Calu3 (cell line): ENCODE data around the gene UCP3. TPM values are rescaled to one million over a fixed set of nuclear protein-coding genes. Genes with fewer than 3 reads are reported as not detected.

Experiments
- BruUV-seq: library from RNA; stranded (reverse); fragments of 400-500 nt; replicated peaks from 2 replicates; lab custom pipeline; 2021; lab: Mats Ljungman, UMichigan
- CTCF ChIA-PET: fragments of 300-600 bp; sonication (Branson Sonifier 250); formaldehyde crosslinking; loops from one replicate; lab custom pipeline; 2022; ENCODE audit warnings: antibody characterized with exemption; lab: Charles Lee
- DNase-seq: peaks from one replicate; pipeline ENCODE4 v3.0.0; 2022
- H3K27ac Mint-ChIP-seq: one replicate; pipeline ENCODE4 v1.8.0; 2022; ENCODE audit warnings: mixed read lengths; ENCODE audit not compliant: unreplicated experiment
- H3K27me3 Mint-ChIP-seq: one replicate; pipeline ENCODE4 v1.8.0; 2022; ENCODE audit warnings: mixed read lengths; ENCODE audit not compliant: unreplicated experiment
- H3K36me3 Mint-ChIP-seq: one replicate; pipeline ENCODE4 v1.8.0; 2022; ENCODE audit warnings: mild to moderate bottlenecking, moderate library complexity, mixed read lengths; ENCODE audit not compliant: insufficient read depth, unreplicated experiment
- H3K4me1 Mint-ChIP-seq: one replicate; pipeline ENCODE4 v1.8.0; 2022; ENCODE audit warnings: mild to moderate bottlenecking, low read depth, mixed read lengths; ENCODE audit not compliant: unreplicated experiment
- H3K4me3 Mint-ChIP-seq: one replicate; pipeline ENCODE4 v1.8.0; 2022; ENCODE audit warnings: mild to moderate bottlenecking, low read depth, moderate library complexity, mixed read lengths; ENCODE audit not compliant: unreplicated experiment
- H3K9me3 Mint-ChIP-seq: one replicate; pipeline ENCODE4 v1.8.0; 2022; ENCODE audit warnings: low read depth, mixed read lengths; ENCODE audit not compliant: unreplicated experiment
- CTCF ChIP-seq: fragments of 200-600 bp; IDR thresholded peaks from one replicate; pipeline ENCODE4 v1.8.0; 2022; ENCODE audit warnings: antibody characterized with exemption; ENCODE audit not compliant: unreplicated experiment
- intact Hi-C: fragments of 100-400 bp; cut with micrococcal nuclease; formaldehyde crosslinking; loops from one replicate; pipeline ENCODE4 v1.10.0; 2022; ENCODE audit not compliant: unreplicated experiment
- total RNA-seq: library from RNA; stranded (reverse); gene quantifications from 2 replicates; pipeline ENCODE4 v1.2.3, GENCODE V29; 2022

The UCP3 gene
- total RNA-seq, 1 experiment from 2014 or later, result 1.9 TPM

- Mint-ChIP-seq H3K36me3 (no peaks in the 10 kb centered on the region), H3K27me3 (no peaks in the 10 kb centered on the region), H3K27ac (no peak overlapping the region), H3K9me3 (no peaks in the 10 kb centered on the region), H3K4me1 (no peaks in the 10 kb centered on the region), H3K4me3 (no peak overlapping the region)
- intact Hi-C loops, result loop anchor here (10.0 kb wide), 1 partner anchor 205 kb away; the partner anchor contains the start of genes C2CD3 and PPME1
- CTCF ChIA-PET, result no interaction called here
- no TSS peak for BruUV-seq
- DNase-seq, result no peak
- TF ChIP-seq CTCF, result no peak
These were observed 38.7 kb downstream of the UCP3 start for GRCh38 chr11:73969991-73970800.

- no TSS peak for BruUV-seq
- CTCF ChIA-PET, result interaction anchor here (0.6 kb wide), 1 partner anchor 167 kb away, joined by 3 read pairs; no protein-coding TSS in a partner anchor
- Mint-ChIP-seq H3K4me3 (no peak overlapping the region), H3K27me3 (no peaks in the 10 kb centered on the region), H3K4me1 (peaks cover 5% of the 10 kb centered on the region), H3K9me3 (no peaks in the 10 kb centered on the region), H3K27ac (no peak overlapping the region), H3K36me3 (no peaks in the 10 kb centered on the region)
- DNase-seq, result no peak
- intact Hi-C loops, result loop anchor here (10.0 kb wide), 1 partner anchor 206 kb away; the partner anchor contains the start of genes C2CD3 and PPME1
- TF ChIP-seq CTCF, result no peak
These were observed 39.8 kb downstream of the UCP3 start for GRCh38 chr11:73969091-73969490.

- intact Hi-C loops, result loop anchor here (10.0 kb wide), 1 partner anchor 206 kb away; the partner anchor contains the start of genes C2CD3 and PPME1
- Mint-ChIP-seq H3K36me3 (no peaks in the 10 kb centered on the region), H3K27me3 (no peaks in the 10 kb centered on the region), H3K4me3 (no peak overlapping the region), H3K9me3 (no peaks in the 10 kb centered on the region), H3K4me1 (peaks cover 9% of the 10 kb centered on the region), H3K27ac (no peak overlapping the region)
- no TSS peak for BruUV-seq
- DNase-seq, result no peak
- CTCF ChIA-PET, result no interaction called here
- TF ChIP-seq CTCF, result no peak
These were observed 40.4 kb downstream of the UCP3 start for GRCh38 chr11:73968356-73968966.

- Mint-ChIP-seq H3K9me3 (no peaks in the 10 kb centered on the region), H3K4me1 (peaks cover 9% of the 10 kb centered on the region), H3K27me3 (no peaks in the 10 kb centered on the region), H3K4me3 (no peak overlapping the region), H3K36me3 (no peaks in the 10 kb centered on the region), H3K27ac (no peak overlapping the region)
- BruUV-seq, result no TSS peak
- intact Hi-C loops, result loop anchor here (2.0 to 10.0 kb wide), 2 partner anchors 125 to 209 kb away; partner anchors contain the start of genes C2CD3 and PPME1
- CTCF ChIA-PET, result no interaction called here
- TF ChIP-seq CTCF, result no peak
- DNase-seq, result no peak
These were observed 43.1 kb downstream of the UCP3 start for GRCh38 chr11:73965764-73966121.
